Thyroid gland (tissue), 4 donors: Measurements from ENCODE around the gene PLBD2. TPM values are rescaled to one million over a fixed set of nuclear protein-coding genes. Genes with fewer than 3 reads are reported as not detected.

Source experiments
- DNase-seq, 2 donors: peaks; one replicate each; pipeline ENCODE4 v3.0.0-alpha.2; 2019
- H3K27ac ChIP-seq, 3 donors: fragments of 200-600 bp; sonication (generic); 1 replicate in 2 of 3; 2 replicates in 1 of 3; pipeline ENCODE4 v1.5.1; 2016 to 2019; ENCODE audit warnings: mild to moderate bottlenecking in 1 of 3, moderate library complexity in 1 of 3
- H3K27me3 ChIP-seq: fragments of 200-600 bp; sonication (generic); one replicate; pipeline ENCODE4 v1.5.1; 2019
- H3K36me3 ChIP-seq, 2 donors: fragments of 200-600 bp; sonication (generic); one replicate each; pipeline ENCODE4 v1.5.1; 2016 to 2019
- H3K4me1 ChIP-seq, 2 donors: fragments of 200-600 bp; sonication (generic); one replicate each; pipeline ENCODE4 v1.5.1; 2017 to 2019
- H3K4me3 ChIP-seq, 3 donors: fragments of 200-600 bp; sonication (generic); replicated peaks in 1 of 3; 1 replicate in 2 of 3; 2 replicates in 1 of 3; pipeline ENCODE4 v1.5.1; 2016; ENCODE audit warnings: mild to moderate bottlenecking in 1 of 3
- H3K9me3 ChIP-seq: fragments of 200-600 bp; sonication (generic); one replicate; pipeline ENCODE4 v1.5.1; 2017
- POLR2A ChIP-seq, 2 donors: fragments of 450-650 bp; IDR thresholded peaks; one replicate each; pipeline ENCODE4 v1.6.1; 2017; ENCODE audit warnings: antibody characterized with exemption in 2 of 2, mild to moderate bottlenecking in 2 of 2, moderate library complexity in 1 of 2
- WGBS, 2 donors: methylation state at CpG; one replicate each; pipeline ENCODE4 v1.1.5; 2017; 5-methylcytosine and 5-hydroxymethylcytosine counted together
- intact Hi-C: fragments of 100-400 bp; cut with DNase I; formaldehyde crosslinking; loops from one replicate; pipeline ENCODE4 v1.15.1; 2023
- total RNA-seq, 4 donors: library from RNA; depleted of rRNA; stranded (reverse); fragments of >200 nt; gene quantifications; one replicate each; pipeline ENCODE4 v1.2.3, GENCODE V29; 2016
- TF ChIP-seq, protein P1 (sequence below), 6 experiments: fragments of 200-600 bp in 3 of 6; fragments of 450-650 bp in 3 of 6; sonication (generic) in 3 of 6; IDR thresholded peaks; one replicate each; pipeline ENCODE4 v1.5.1; 2016 to 2019; ENCODE audit warnings: antibody characterized with exemption in 6 of 6, mild to moderate bottlenecking in 2 of 6, inconsistent platforms in 1 of 6, moderate library complexity in 1 of 6

The PLBD2 gene
- total RNA-seq, 4 donors from 2014 or later: 21.0 to 51.5 (median 44.3) TPM

DNA sequence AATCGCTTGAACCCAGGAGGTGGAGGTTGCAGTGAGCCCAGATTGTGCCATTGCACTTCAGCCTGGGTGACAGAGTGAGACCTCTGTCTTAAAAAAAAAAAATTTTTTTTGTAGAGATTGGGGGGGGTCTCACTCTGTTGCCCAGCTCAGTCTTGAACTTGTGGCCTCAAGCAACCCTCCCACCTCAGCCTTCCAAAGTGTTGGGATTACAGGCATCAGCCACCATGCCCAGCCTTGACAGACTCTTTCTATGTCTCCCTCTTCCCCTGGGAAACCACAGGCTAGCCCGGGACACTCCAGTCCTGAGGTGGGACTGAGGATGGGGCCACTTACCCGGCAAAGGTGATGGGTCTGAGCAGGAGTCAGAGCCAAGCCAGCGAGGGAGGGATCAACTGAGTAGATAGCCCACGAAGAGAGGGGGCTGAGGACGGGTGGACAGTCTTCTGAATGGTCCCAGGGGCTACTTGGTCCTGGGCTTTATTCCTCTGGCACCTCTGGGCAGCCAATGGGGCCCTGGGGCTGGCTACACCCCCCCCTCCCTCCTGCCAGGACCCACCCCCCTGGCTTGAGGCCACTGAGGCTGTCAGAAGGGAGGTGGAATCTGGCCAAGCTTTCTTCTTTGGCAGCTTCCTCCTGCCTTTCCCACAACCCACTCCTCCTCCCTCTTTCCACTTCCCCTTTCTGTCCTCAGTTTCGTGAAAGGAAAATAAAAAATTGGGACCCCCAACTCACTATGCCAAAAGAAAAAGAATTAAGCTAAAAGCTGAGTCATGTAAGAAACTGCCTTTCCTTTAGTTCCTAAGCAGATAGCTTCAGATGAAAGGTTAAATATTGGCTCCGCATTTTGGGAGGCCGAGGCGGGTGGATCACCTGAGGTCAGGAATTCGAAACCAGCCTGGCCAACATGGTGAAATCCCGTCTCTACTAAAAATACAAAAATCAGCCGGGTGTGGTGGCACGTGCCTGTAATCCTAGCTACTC is 45.3 kb downstream of the PLBD2 start, which contains the start of gene SDS:
TSS of gene SDS (minus strand) at position 453 of the 981 bp plus-strand sequence. CDS start 4,179 bp downstream, outside the sequence.
- no peaks in the 10 kb centered on the region for H3K27me3 ChIP-seq
- no peaks in the 10 kb centered on the region for H3K36me3 ChIP-seq
- peak; percentile 81 to 82 for DNase-seq
- no peak within 1 kb of the TSS for H3K4me3 ChIP-seq
- TF ChIP-seq POLR2A (IDR thresholded peaks at IDR 0.05): no peak
- TF ChIP-seq, protein P1, sequence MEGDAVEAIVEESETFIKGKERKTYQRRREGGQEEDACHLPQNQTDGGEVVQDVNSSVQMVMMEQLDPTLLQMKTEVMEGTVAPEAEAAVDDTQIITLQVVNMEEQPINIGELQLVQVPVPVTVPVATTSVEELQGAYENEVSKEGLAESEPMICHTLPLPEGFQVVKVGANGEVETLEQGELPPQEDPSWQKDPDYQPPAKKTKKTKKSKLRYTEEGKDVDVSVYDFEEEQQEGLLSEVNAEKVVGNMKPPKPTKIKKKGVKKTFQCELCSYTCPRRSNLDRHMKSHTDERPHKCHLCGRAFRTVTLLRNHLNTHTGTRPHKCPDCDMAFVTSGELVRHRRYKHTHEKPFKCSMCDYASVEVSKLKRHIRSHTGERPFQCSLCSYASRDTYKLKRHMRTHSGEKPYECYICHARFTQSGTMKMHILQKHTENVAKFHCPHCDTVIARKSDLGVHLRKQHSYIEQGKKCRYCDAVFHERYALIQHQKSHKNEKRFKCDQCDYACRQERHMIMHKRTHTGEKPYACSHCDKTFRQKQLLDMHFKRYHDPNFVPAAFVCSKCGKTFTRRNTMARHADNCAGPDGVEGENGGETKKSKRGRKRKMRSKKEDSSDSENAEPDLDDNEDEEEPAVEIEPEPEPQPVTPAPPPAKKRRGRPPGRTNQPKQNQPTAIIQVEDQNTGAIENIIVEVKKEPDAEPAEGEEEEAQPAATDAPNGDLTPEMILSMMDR (IDR thresholded peaks at IDR 0.05): no peak
- WGBS, 2 donors: 22 to 31% methylated on average over 14 of the region's 14 CpGs
- intact Hi-C loops: no loop called here
- H3K4me1 ChIP-seq: peaks cover 15 to 22% of the 10 kb centered on the region in 2 donors
- peak within 1 kb of the TSS in 1 of 3 donors; percentile 19 for H3K27ac ChIP-seq
- H3K9me3 ChIP-seq: no peaks in the 10 kb centered on the region

- no peaks in the 10 kb centered on the region for H3K9me3 ChIP-seq
- no peaks in the 10 kb centered on the region for H3K27me3 ChIP-seq
- intact Hi-C loops: no loop called here
- no peak for DNase-seq
- H3K27ac ChIP-seq: peak overlapping the region in 2 of 3 donors; percentile 50 to 64
- H3K36me3 ChIP-seq: no peaks in the 10 kb centered on the region
- H3K4me3 ChIP-seq: no peak overlapping the region
- no peak for TF ChIP-seq POLR2A (IDR thresholded peaks at IDR 0.05)
- TF ChIP-seq, protein P1 (IDR thresholded peaks at IDR 0.05): no peak
- H3K4me1 ChIP-seq: peaks cover 15 to 22% of the 10 kb centered on the region in 2 donors
- WGBS, 2 donors: 91 to 92% methylated on average over 3 of the region's 3 CpGs
Measured at GRCh38 chr12:113405694-113406093, 47.3 kb downstream of the PLBD2 start.

DNA sequence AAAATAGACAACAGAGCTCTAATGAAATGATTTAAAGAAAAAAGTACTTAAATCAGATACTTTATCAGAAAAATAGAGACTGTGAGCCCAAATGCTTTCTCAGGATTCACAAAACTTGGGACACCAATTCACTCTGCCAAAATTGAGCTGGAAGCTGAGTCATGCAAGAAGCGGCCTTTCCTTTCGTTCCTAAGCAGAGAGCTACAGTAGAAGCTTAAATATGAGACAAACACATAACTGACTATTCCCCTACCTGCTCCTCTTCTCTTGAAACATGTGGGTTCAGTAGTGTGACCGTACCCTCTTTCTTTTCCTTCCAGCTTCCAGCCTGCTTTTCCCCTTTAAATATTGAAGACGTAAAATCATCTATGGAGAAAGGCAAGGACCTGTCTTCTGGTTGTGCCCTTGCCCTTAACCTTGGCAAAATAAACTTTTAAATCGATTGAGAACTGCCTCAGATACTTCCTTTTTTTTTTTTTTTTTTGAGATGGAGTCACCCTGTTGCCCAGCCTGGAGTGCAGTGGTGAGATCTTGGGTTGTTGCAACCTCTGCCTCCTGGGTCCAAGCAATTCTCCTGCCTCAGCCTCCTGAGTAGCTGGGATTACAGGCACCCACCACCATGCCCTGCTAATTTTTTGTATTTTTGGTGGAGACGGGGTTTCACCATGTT is 49.7 kb downstream of the PLBD2 start:
- intact Hi-C loops: no loop called here
- no peak for TF ChIP-seq POLR2A (IDR thresholded peaks at IDR 0.05)
- TF ChIP-seq, protein P1 (IDR thresholded peaks at IDR 0.05): no peak
- Histone ChIP-seq H3K27me3 (no peaks in the 10 kb centered on the region), H3K36me3 (no peaks in the 10 kb centered on the region), H3K4me3 (no peak overlapping the region), H3K4me1 (peaks cover 15 to 27% of the 10 kb centered on the region in 2 donors), H3K27ac (peak overlapping the region; percentile 21 to 73 (median 50)), H3K9me3 (no peaks in the 10 kb centered on the region)
- peak in 1 of 2 donors; percentile 40 for DNase-seq
- WGBS, 2 donors: 59 to 73% methylated on average over 6 of the region's 6 CpGs

GRCh38 chr12:113408756-113409298 is 50.4 kb downstream of the PLBD2 start:
- DNase-seq: no peak
- peaks cover 12 to 35% of the 10 kb centered on the region in 2 donors for H3K4me1 ChIP-seq
- TF ChIP-seq, protein P1 (IDR thresholded peaks at IDR 0.05): no peak
- no peak for TF ChIP-seq POLR2A (IDR thresholded peaks at IDR 0.05)
- H3K9me3 ChIP-seq: no peaks in the 10 kb centered on the region
- WGBS, 2 donors: 91% methylated on average over 11 of the region's 11 CpGs
- no peaks in the 10 kb centered on the region for H3K36me3 ChIP-seq
- H3K27me3 ChIP-seq: no peaks in the 10 kb centered on the region
- no peak overlapping the region for H3K4me3 ChIP-seq
- intact Hi-C loops: no loop called here
- H3K27ac ChIP-seq: peak overlapping the region in 1 of 3 donors; percentile 50
